ENCODE data around the gene GNAT1. TPM values are rescaled to one million over a fixed set of nuclear protein-coding genes. Genes with fewer than 3 reads are reported as not detected.

The GNAT1 gene
- total and polyA plus RNA-seq, 2 donors (not counting 1 experiment from before 2014, with no cell fraction given), result not detected

DNA sequence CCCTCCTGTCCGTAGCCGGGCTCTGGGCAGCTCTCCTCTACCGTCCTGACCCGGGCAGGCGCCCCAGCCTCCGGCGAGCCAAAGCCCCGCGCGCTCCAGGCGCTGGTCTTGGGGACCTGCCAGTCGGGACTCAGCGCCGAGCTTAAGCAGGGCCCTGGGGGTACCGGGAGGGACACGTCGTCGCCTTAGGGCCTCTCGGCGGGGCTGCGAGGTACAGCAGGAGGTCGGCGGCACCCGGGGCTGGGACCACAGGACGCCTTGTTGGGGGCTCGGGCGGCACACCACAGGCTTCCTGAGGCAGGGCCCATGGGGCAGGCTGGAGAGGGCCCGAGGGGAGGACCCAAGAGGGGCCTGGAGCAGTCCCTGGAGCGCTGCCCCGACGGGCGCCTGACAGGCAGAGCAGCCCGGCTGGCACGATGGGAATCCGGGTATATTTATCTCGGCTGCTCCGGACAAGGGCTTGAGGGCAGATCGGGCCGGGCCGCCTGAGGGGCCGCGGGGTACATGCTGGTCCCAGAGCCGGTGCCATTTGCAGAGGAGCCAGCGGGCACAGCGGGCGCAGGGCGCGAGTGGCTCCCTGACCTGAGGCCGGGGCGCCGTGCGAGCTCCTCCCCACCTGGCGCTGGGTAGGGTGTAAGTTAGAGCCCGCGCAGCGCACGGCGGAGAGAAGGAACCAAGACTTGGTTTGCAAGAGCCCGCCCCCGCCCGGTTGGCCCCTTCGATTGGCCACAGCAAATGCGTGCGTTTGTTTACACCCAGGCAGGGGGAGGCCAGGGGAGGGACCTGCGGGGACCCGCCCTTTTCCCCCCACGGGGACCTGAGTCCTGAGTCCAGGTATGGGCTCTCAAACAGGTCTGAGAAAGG lies 14.2 kb downstream of the GNAT1 start:
- Histone ChIP-seq H3K4me3 (ENCODE audit: control extremely low read depth in 1 of 5, extremely low read depth in 1 of 5, insufficient read depth in 1 of 5, low read depth in 2 of 5, low read length in 4 of 5) (peak overlapping the region in 3 of 5 experiments; percentile 9 to 25 (median 10)), H3K9me3 (ENCODE audit: control extremely low read depth in 1 of 3, control insufficient read depth in 2 of 3, insufficient read depth in 1 of 3, low read length in 2 of 3) (peaks cover 0 to 14% (median 0%) of the 10 kb centered on the region in 3 donors), H3K4me2 (replicated peaks; ENCODE audit: low read depth, low read length, poor library complexity, severe bottlenecking) (peak overlapping the region; percentile 74), H3K79me2 (ENCODE audit: control insufficient read depth, insufficient read depth, low read length) (no peaks in the 10 kb centered on the region), H3K9ac (ENCODE audit: low read length) (no peak overlapping the region), H3K36me3 (replicated peaks in 1 of 2; ENCODE audit: control extremely low read depth in 1 of 2, control insufficient read depth in 1 of 2, extremely low read depth in 1 of 2, insufficient read depth in 2 of 2, low read length in 1 of 2) (no peaks in the 10 kb centered on the region), H3K27ac (ENCODE audit: low read length in 2 of 2) (no peak overlapping the region), H3K27me3 (replicated peaks in 1 of 4; ENCODE audit: control extremely low read depth in 1 of 4, control insufficient read depth in 3 of 4, insufficient read depth in 4 of 4, low read length in 3 of 4) (peaks cover 0 to 63% (median 26%) of the 10 kb centered on the region in 4 experiments), H3K4me1 (ENCODE audit: control insufficient read depth in 2 of 2, insufficient read depth in 2 of 2, low read length in 2 of 2) (peaks cover 15 to 23% of the 10 kb centered on the region in 2 donors), H2AFZ (ENCODE audit: insufficient read depth, low read depth, low read length, poor library complexity, severe bottlenecking) (peak overlapping the region; percentile 56), H4K20me1 (ENCODE audit: control insufficient read depth, insufficient read depth, low read length, poor library complexity, severe bottlenecking) (no peaks in the 10 kb centered on the region)
- peak; percentile 74 for ATAC-seq (ENCODE audit: low read depth)
- Mint-ChIP-seq H3K4me3 (peak overlapping the region; percentile 47), H3K4me1 (peaks cover 2% of the 10 kb centered on the region), H3K27ac (no peak overlapping the region), H3K9me3 (ENCODE audit: insufficient read depth) (no peaks in the 10 kb centered on the region), H3K27me3 (peaks cover 43% of the 10 kb centered on the region)
- 2% methylated on average over 62 of the region's 67 CpGs for WGBS (ENCODE audit: insufficient coverage)
- TF ChIP-seq, protein P1, sequence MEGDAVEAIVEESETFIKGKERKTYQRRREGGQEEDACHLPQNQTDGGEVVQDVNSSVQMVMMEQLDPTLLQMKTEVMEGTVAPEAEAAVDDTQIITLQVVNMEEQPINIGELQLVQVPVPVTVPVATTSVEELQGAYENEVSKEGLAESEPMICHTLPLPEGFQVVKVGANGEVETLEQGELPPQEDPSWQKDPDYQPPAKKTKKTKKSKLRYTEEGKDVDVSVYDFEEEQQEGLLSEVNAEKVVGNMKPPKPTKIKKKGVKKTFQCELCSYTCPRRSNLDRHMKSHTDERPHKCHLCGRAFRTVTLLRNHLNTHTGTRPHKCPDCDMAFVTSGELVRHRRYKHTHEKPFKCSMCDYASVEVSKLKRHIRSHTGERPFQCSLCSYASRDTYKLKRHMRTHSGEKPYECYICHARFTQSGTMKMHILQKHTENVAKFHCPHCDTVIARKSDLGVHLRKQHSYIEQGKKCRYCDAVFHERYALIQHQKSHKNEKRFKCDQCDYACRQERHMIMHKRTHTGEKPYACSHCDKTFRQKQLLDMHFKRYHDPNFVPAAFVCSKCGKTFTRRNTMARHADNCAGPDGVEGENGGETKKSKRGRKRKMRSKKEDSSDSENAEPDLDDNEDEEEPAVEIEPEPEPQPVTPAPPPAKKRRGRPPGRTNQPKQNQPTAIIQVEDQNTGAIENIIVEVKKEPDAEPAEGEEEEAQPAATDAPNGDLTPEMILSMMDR (IDR thresholded peaks at IDR 0.05), result no peak
- peak; percentile 77 for TF ChIP-seq EZH2 (IDR thresholded peaks at IDR 0.05; ENCODE audit: borderline replicate concordance, insufficient read depth, low read depth, low read length, poor library complexity, severe bottlenecking)
- intact Hi-C loops (cut with micrococcal nuclease), result no loop called here
- ChIA-PET POLR2A (no interaction called here), CTCF (interaction anchor here (0.5 to 4.3 kb wide), 2 partner anchors 11 to 152 kb away, joined by 4 to 27 read pairs; no protein-coding TSS in a partner anchor)
- peak; percentile 66 for DNase-seq
